GM21576 (cell line): Measurements from ENCODE around the gene NF1.
"Not testable (repeated sequence)": the region's sequence is repeated elsewhere in the genome, so short reads cannot be mapped to it uniquely, and the experiment has no call there.

Experiments
- ATAC-seq: cut with Tn5 transposase; IDR thresholded peaks from one replicate; pipeline ENCODE4 v1.9.1; 2021; ENCODE audit warnings: mild to moderate bottlenecking, moderate library complexity; ENCODE audit not compliant: unreplicated experiment

NF1 gene

DNA sequence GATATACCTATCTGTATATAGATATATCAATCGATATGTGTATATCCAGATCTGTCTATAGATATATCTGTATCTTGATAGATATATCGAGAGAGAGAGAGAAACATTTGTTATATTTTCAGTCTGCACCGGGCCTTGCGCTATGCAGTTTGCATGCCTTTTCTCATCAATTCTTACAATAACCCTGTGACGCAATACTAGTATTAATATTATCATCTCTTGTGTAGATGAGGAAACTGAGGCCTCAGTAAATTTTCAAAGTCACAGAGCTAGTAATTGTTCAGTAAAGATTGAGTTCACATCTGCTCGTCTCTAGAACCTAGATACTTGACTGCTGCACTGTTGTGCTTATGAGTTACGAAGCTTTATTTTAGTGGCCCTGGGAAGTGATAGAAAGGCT is 77.6 kb downstream of the NF1 start:
- ATAC-seq: no peak

DNA sequence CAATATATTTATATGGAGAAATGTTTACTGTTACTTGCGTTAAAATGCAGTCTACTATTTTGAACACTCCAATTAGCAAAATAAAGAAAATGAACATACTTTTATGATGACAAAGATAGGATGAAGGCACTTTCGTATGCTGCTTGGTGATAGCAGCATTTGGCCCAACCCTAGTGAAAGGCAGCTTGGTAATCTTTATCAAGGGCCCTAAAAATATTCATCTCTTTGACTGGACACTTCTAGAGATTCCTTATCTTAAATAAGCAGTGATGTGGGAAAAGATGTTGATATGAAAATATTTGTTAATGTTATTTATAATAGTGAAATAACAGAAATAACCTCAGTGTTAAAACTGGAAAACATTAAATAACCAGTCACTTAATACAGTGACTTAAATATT is 79.4 kb downstream of the NF1 start:
- no peak for ATAC-seq

DNA sequence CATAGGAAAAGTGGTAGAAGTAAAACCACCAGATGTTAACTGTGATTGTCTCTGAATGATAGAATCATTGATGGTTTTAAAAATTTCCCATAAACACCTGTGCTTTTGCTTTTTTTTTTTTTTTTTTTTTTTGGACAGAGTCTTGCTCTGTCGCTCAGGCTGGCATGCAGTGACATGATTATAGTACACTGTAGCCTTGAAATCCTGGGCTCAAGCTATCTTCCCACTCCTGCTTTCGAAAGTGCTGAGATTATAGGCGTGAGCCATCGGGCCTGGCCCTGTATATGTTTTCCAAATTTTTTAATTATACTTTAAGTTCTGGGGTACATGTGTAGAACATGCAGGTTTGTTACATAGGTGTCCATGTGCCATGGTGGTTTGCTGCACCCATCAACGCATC is 80.5 kb downstream of the NF1 start:
- ATAC-seq: no peak

DNA sequence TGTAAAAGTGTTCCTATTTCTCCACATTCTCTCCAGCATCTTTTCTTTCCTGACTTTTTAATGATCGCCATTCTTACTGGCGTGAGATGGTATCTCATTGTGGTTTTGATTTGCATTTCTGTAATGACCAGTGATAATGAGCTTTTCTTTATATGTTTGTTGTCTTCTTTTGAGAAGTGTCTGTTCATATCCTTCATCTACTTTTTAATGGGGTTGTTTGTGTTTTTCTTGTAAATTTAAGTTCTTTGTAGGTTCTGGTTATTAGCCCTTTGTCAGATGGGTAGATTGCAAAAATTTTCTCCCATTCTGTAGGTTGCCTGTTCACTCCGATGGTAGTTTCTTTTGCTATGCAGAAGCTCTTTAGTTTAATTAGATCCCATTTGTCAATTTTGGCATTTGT is 81.4 kb downstream of the NF1 start:
- ATAC-seq: not testable (repeated sequence)

DNA sequence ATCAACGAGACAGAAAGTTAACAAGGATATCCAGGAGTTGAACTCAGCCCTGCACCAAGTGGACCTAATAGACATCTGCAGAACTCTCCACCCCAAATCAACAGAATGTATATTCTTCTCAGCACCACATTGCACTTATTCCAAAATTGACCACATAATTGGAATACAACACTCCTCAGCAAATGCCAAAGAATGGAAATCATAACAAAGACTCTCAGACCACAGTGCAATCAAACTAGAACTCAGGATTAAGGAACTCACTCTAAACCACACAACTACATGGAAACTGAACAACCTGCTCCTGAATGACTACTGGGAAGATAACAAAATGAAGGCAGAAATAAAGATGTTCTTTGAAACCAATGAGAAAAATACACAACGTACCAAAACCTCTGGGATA is 84.2 kb downstream of the NF1 start:
- ATAC-seq: not testable (repeated sequence)

DNA sequence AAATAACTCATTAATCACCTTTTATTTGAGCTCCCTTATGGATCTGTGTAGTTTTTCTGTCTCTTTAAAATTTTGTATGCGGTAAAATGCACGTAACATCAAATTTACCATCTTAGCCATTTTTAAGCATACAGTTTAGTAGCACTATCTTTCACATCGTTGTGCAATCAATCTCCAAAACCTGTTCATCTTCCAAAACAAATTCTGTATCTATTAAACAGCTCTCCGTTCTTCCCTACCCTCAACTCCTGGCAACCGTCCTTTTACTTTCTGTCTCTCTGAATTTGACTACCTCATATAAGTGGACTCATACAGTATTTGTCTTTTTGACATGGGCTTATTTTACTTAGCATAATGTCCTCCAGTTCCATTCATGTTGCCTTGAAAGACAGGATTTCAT is 100.5 kb downstream of the NF1 start:
- no peak for ATAC-seq

DNA sequence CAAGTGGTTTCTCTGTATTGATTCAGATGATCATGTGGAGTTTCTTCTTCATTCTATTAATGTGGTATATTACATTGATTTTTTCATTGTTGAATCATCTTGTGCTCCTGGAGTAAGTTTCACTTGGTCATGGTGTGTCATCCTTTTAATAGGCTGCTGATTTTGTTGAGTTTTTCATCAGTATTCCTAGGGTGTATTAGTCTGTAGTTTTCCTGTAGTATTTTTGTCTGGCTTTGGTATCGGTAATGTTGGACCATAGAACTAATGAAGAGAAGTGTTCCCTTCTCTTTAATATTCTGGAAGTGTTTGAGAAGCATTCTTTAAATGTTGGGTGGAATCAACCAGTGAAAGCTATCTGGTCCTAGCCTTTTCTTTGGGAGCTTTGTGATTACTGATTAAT is 103.2 kb downstream of the NF1 start:
- no peak for ATAC-seq

DNA sequence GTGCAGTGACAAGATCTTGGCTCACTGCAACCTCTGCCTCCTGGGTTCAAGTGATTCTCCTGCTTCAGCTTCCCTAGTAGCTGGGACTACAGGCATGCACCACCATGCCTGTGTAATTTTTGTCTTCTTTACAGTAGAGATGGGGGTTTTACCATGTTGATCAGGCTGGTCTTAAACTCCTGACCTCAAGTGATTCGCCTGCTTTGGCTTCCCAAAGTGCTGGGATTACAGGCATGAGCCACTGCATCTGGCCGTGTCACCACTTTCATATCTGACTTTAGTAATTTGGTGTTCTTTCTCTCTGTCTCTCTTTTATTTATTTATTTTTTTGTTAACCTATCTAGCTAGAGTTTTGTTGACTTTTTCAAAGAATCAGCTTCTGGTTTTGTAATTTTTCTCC is 103.9 kb downstream of the NF1 start:
- not testable (repeated sequence) for ATAC-seq

DNA sequence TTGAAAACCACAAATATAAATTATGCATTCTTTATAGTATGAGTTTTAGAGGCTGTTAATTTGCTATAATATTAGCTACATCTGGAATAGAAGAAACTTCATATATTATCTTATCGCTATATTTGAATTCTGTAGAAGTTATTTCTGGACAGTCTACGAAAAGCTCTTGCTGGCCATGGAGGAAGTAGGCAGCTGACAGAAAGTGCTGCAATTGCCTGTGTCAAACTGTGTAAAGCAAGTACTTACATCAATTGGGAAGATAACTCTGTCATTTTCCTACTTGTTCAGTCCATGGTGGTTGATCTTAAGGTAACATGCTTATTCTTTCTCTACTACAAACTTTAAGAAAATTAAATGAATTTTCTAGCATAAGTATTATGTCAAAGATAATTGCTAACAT is 105.5 kb downstream of the NF1 start:
- ATAC-seq: no peak

DNA sequence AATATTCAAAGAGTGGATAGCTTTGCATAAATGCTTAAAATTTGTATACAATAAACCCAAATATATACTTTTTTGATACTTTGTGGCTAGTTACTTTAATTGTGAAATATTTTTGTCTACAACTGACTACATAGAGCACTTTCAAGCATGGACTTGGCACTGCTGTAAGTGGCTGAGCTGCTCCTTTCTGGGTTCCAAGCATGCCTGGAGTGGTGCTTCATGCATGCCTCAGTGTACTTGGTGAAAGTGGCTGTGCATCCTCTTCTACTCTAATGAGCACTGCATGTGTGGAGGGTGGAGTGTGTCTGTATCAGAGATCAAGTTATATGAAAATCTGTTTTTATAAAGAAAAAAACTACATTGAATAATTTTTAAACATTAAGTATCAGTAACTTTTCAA is 108.2 kb downstream of the NF1 start:
- ATAC-seq: no peak

DNA sequence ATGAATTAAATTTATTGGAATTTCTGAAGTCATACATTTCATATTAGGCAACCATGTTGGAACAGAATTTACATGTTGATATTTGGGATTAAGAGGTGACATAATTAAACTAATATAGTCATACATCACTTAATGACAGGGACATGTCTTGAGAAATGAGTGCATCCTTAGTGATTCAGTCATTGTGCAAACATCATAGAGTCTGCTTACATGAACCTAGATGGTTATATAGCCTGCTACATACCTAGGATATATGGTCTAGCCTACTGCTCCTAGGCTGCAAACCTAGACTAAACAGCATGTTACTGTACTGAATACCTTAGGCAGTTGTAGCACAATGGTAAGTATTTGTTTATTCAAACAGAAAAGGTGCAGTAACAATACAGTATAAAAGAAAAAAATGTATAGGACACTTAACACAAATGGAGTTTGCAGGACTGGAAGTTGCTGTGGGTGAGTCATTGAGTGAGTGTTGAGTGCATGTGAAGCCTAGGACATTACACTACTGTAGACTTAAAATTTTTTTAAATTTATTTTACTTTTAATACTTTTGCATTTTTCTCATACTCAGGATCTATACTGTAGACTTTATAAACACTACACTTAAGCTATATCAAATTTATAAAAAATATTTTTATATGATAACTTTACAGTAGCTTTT is 116.7 kb downstream of the NF1 start:
- ATAC-seq: no peak

DNA sequence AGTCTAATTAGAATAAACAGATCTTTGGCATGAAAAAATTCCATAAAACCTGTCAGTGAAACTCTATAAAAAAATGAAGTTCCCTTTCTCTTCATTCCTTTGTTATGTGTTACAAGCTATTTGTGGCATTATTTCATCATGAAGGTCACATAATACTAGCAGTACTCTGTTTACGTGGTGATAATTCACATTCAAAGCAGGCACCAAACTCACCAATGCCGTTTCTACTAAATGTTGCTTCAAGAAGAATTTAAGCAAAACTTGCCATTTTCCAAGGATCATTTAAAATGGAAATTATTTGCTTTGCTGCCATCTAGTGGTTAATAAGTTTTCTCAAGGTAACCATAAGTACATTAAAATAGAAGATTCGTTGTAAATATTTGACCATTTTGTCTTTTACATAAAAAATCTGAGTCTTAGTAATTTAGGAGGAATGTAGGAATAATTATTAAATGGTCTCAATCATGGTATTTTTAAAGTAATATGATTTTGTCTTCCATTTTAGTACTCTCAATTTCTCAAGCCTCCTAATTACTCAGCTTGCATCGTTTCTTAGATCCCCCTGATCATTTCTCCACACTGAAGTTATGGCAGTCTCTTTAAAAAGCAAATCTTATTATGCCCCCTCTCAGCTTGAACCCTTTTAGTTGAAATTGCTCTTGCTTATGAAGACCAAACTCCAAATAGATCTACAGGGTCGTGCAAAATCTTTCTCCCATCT is 121.4 kb downstream of the NF1 start:
- no peak for ATAC-seq

DNA sequence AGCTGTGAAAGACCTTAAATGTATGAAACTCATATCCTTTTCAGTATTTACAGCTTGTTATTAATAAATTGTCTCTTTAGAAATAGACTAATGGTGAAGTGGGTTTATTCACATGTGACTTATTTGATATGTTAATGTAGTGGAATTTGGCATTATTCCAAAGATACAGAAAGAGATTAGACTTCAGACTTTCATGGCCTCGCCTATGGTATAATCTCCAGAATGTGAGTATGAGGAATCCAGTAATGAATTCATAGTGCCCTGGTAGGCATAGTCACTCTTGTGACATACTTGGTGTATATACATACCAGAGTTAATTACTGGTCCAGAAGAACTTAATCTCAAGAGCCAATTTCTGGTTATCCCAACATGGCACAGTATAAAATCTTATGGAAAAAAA is 129.6 kb downstream of the NF1 start:
- no peak for ATAC-seq

DNA sequence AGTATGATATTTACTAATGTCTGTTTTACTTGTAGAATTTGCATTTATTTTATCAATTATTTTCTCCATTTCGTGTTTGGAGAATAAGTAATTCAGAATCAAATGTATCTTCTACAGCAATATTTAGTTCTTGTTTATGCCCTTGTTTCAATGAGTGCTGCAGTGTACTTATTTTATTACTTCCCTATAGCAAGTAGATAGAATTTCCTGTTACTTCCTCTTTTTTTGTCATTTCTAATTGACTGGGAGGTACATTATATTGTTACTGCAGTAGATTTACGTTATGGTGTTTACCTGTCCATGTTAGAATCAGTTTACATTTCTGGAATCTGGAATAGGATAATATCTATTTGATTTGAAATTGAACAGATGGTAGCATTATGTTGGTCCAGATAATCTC is 131.1 kb downstream of the NF1 start:
- no peak for ATAC-seq

DNA sequence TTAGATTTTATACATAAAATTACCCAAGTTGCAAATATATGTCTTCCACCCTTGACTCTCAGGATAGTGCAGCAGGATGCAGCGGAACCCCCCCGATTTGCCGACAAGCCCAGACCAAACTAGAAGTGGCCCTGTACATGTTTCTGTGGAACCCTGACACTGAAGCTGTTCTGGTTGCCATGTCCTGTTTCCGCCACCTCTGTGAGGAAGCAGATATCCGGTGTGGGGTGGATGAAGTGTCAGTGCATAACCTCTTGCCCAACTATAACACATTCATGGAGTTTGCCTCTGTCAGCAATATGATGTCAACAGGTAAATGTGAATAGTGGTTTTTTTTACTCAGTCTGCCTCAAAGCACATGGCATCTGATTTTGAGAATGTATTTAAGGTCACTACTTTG is 131.6 kb downstream of the NF1 start:
- ATAC-seq: no peak

DNA sequence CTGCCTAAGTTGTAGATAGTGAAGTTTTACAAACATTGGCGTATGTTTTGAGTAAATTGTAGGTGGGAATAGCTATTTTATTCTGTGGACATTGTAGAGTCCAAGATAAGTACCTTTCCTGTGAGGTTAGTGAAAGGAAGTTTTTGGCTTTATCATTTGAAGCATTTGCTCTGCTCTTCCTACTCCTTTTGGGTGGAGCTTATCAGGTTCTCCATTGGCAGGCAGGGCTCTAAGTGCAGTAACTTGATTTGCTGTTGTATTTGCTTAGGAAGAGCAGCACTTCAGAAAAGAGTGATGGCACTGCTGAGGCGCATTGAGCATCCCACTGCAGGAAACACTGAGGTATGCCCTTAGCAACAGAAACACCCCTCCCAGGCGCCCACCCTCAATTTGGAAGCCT is 132.2 kb downstream of the NF1 start:
- ATAC-seq: no peak

DNA sequence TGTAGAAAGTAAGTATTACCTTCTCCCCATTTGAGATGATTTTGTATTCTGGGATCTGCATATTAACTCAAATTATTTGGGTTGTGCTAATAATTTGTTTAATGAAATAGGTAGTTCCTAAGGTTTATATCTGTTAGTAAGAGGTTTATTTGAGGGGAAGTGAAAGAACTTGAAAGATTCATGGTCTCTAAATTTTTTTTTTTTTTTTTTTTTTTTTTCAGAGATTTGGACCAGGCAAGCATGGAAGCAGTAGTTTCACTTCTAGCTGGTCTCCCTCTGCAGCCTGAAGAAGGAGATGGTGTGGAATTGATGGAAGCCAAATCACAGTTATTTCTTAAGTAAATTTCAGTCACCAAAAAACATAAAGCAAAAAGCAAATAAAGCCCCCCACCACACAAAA is 137.1 kb downstream of the NF1 start:
- ATAC-seq: no peak

DNA sequence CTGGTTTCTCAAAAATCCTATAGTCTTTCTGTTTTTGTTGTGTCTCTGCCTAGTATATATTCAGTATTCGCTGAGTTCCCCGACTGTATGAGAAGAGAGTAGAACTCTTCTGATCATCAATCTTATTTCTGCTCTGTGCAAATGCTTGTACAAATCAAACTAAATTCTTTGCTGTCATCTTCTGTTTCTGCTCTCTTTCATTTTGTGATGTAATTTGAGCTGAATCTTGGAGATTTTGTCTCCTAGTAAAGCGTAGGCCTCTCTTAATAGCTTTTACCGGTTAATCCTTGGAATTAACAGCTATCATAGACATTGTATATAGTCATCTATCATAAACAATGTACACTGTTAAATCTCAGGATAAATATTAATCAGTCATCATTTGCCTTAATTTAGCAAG is 140.3 kb downstream of the NF1 start:
- ATAC-seq: no peak

DNA sequence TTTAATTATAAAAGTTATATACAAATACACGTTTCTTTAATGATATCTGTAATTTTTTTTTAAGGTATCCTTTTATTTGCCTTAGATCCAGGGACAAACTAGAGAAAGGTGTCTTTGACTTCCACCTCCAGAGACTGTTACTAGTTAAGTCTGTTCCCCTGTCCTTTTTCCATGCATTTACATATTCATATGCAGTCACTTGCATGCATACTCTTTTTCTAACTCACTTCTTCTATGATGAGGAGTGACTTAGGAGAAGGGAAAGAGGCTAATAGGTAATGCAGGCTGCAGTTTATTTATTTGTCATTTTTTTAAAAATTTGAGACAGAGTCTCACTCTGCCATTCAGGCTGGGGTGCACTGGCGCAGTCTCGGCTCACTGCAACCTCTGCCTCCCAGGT is 141.4 kb downstream of the NF1 start:
- no peak for ATAC-seq

DNA sequence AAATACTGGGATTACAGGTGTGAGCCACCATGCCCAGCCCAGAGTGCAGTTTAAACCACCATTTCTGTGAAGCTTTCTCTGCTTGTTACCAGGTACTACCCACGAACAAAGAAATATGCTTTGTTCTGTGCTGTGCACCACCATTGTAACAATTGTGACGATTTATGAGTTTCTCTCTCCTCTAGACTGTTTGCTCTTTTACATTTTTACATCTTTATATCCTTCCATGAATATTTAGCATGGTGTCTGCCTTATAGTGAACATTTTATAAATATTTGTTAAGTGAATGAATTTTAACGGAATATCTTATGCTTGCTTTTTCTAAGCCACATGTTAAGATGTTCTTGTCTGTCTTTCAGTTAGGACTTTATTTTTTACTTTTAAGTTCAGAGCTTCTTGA is 141.9 kb downstream of the NF1 start:
- no peak for ATAC-seq

DNA sequence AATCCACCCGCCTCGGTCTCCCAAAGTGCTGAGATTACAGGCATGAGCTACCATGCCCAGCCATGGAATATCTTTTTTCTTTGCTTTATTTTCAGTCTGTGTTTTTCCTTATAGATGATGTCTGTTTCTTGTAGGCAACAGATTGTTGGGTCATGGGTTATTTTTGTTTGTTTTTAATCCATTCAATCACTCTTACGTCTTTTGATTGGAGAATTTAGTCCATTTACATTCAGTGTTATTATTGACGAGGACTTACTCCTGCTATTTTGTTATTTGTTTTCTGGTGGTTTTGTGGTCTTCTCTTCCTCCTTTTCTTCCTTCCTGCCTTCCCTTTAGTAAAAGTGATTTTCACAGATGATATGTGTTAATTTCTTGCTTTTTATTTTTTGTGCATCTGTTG is 146.3 kb downstream of the NF1 start:
- ATAC-seq: no peak

DNA sequence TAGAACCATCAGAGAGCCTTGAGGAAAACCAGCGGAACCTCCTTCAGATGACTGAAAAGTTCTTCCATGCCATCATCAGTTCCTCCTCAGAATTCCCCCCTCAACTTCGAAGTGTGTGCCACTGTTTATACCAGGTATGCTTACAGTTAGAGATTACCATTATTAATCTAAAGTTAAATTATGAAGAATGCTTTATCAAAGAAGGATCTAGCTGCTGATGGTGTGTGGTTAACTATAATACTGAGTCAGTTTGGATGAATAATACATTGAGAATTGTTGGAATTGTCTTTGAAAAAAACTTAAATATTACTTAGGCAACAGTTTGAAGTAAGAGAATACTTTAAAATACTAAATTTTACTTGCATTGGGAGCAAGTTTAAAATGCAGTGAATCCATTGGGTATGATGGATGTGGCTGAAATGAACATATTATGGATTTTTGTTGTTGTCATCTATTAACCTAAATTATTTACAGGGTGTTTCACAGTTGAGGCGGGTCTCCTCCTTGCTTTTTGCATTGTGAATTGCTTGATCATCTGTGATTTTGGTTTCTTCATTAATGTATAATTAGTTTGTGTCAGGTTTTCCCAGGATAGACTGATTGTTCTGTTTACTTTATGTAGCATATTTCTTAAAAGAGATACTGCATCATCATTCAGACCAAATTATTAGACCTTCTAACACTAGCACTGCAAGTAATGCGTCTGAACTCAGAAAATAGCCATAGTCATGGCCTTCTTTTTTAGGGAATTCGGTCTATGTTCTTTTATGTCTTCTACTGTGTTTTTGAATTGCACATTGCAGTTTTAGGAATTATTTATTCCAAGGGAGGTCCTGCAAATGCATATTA is 154.4 kb downstream of the NF1 start:
- no peak for ATAC-seq
